CD4-positive, alpha-beta T cell treated with Interleukin-6 for 4 hours (primary cell): ENCODE measurements around the gene PLPPR2.
"Not testable (repeated sequence)": the region's sequence is repeated elsewhere in the genome, so short reads cannot be mapped to it uniquely, and the experiment has no call there.

Experiments used
- DNase-seq: peaks from one replicate; pipeline ENCODE4 v3.0.0-alpha.2; 2020; ENCODE audit warnings: mixed read lengths

The PLPPR2 gene

GRCh38 chr19:11373885-11374432 lies 18.7 kb downstream of the PLPPR2 start:
- no peak for DNase-seq

GRCh38 chr19:11374433-11375142 lies 19.4 kb downstream of the PLPPR2 start, which contains the start of gene SWSAP1:
SWSAP1 (plus strand) TSS chr19:11374666; CDS start chr19:11374681, 15 bp downstream.
- DNase-seq, result peak; percentile 98

- DNase-seq, result peak; percentile 85
Observed at GRCh38 chr19:11375143-11375948, 20.1 kb downstream of the PLPPR2 start.

GRCh38 chr19:11377237-11377636 lies 22.0 kb downstream of the PLPPR2 start:
- DNase-seq, result peak; percentile 43

- no peak for DNase-seq
Observed at GRCh38 chr19:11377756-11378155, 22.5 kb downstream of the PLPPR2 start.

GRCh38 chr19:11378319-11379189 lies 23.3 kb downstream of the PLPPR2 start:
- peak; percentile 19 for DNase-seq

- not testable (repeated sequence) for DNase-seq
Observed at GRCh38 chr19:11379269-11379845, 24.1 kb downstream of the PLPPR2 start.

- no peak for DNase-seq
Observed at GRCh38 chr19:11379857-11380350, 24.7 kb downstream of the PLPPR2 start.

- DNase-seq, result peak; percentile 98
Observed at GRCh38 chr19:11380653-11381537, 25.7 kb downstream of the PLPPR2 start.

- DNase-seq, result peak; percentile 42
Observed at GRCh38 chr19:11382898-11383705, 27.9 kb downstream of the PLPPR2 start.

- no peak for DNase-seq
Observed at GRCh38 chr19:11383706-11384048, 28.4 kb downstream of the PLPPR2 start.

- no peak for DNase-seq
Observed at GRCh38 chr19:11384778-11385129, 29.5 kb downstream of the PLPPR2 start.

GRCh38 chr19:11387162-11388034 lies 32.2 kb downstream of the PLPPR2 start:
- DNase-seq, result no peak

GRCh38 chr19:11390359-11390758 lies 35.1 kb downstream of the PLPPR2 start:
- DNase-seq, result no peak

GRCh38 chr19:11390933-11391680 lies 35.9 kb downstream of the PLPPR2 start:
- DNase-seq, result no peak

GRCh38 chr19:11397089-11397610 lies 41.9 kb downstream of the PLPPR2 start:
- no peak for DNase-seq

- no peak for DNase-seq
Observed at GRCh38 chr19:11399667-11400066, 44.4 kb downstream of the PLPPR2 start.

GRCh38 chr19:11400798-11401197 lies 45.6 kb downstream of the PLPPR2 start:
- DNase-seq, result no peak
